GM18868 (cell line): ENCODE results near the gene STUM.
"Not testable (repeated sequence)": the region's sequence is repeated elsewhere in the genome, so short reads cannot be mapped to it uniquely, and the experiment has no call there.

ENCODE experiments used
- ATAC-seq: cut with Tn5 transposase; IDR thresholded peaks from one replicate; pipeline ENCODE4 v1.9.1; 2021; ENCODE audit warnings: mild to moderate bottlenecking, moderate library complexity; ENCODE audit not compliant: unreplicated experiment

Gene STUM, protein sequence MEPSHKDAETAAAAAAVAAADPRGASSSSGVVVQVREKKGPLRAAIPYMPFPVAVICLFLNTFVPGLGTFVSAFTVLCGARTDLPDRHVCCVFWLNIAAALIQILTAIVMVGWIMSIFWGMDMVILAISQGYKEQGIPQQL

DNA sequence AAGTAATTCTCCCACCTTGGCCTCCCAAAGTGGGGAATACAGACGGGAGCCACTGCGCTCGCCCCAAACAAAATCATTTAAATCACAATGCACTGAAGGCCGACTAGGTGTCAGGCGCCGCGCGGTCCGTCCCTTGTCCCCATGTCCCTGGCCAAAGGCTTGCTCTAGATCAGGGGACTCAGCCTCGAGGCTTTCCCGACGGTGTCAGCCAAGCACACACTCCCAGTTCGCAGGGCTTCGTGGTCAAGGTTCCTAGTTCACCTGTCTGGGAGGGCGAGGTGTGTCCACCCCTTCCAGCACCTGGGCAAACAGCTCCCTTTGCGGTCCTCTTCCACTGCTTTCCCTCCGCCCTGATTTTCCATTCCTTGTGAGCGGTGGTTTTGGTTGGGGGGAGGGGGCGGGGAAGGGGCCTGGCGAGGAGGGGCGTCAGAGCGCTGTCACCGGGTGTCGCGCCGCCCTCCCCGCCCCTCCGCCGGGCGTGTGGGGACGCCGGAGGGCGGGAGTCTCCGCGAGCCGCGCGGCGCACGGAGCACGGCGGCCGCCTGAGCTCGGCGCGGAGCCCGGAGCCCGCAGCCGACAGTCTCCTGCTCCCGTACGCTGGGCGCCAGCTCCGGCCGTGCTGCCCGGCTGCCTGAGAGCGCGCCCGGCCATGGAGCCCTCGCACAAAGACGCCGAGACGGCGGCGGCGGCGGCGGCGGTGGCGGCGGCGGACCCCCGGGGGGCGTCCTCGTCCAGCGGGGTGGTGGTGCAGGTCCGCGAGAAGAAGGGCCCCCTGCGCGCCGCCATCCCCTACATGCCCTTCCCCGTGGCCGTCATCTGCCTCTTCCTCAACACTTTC, at the start of gene STUM:
STUM (plus strand) TSS at position 509 of the 838 bp plus-strand sequence; CDS start at position 650, 141 bp downstream.
- ATAC-seq: no peak

DNA sequence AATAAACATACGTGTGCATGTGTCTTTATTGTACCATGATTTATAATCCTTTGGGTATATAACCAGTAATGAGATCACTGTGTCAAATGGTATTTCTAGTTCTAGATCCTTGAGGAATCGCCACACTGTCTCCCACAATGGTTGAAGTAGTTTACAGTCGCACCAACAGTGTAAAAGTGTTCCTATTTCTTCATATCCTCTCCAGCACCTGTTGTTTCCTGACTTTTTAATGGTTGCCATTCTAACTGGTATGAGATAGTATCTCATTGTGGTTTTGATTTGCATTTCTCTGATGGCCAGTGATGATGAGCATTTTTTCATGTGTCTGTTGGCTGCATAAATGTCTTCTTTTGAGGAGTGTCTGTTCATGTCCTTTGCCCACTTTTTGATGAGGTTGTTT, 48.9 kb upstream of the STUM start:
- not testable (repeated sequence) for ATAC-seq

GRCh38 chr1:226506021-226506420, 42.5 kb upstream of the STUM start:
- no peak for ATAC-seq

DNA sequence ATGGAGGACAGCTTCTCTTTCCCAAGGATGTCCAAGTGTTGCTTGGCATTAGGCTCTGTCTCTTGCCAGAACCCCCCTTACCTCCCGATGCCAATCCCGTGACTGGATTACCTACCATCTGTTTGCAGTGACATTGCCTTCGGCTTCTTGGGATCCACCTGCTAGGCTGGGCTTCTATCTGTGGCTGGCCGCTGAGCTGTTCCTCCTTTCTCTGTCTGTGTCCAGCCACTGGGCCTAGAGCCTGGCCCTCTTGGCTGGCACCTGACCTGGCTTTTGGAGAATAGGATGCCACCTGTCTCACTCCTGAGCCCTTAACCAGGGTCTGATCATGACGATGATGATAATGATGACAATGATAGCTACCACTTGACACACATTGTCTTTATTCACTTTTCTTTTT, 41.6 kb upstream of the STUM start:
- ATAC-seq: no peak

DNA sequence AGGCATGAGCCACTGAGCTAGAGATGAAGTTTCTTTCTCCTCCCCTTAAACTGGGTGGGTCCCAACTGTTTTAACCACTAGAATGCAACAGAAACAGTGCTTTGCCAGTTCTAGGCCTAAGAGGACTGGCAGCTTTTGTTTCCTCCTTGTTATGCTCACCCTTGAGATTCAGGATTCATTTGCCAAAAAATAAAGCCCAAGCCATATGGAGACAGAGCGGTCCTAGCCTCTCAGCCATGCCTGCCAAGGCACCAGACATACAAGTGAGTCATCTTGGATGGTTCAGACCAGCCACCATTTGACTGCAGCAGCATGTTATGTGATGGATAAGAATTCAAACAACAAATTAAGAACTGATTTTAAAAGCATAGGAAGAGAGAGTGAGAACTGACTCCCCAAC, 38.1 kb upstream of the STUM start:
- no peak for ATAC-seq

DNA sequence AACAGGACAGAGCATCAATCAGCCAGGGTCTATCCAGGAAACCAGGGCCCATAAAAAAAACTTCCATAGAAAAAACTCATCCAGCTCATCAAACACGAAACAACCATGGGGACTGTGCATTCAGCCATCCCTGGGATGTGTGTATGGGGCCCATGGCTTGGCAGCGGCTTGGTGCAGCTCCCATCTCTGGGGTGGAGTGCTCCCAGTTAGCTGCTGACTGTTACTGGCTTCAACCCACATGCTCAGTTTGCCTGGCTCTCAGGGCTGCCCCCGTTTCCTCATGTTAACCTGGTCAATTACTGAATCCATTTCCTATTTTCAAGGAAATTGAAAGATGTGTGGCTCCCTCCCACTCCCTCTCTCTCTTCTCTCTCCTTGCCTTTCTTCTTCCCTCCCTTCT, 37.3 kb upstream of the STUM start:
- no peak for ATAC-seq

DNA sequence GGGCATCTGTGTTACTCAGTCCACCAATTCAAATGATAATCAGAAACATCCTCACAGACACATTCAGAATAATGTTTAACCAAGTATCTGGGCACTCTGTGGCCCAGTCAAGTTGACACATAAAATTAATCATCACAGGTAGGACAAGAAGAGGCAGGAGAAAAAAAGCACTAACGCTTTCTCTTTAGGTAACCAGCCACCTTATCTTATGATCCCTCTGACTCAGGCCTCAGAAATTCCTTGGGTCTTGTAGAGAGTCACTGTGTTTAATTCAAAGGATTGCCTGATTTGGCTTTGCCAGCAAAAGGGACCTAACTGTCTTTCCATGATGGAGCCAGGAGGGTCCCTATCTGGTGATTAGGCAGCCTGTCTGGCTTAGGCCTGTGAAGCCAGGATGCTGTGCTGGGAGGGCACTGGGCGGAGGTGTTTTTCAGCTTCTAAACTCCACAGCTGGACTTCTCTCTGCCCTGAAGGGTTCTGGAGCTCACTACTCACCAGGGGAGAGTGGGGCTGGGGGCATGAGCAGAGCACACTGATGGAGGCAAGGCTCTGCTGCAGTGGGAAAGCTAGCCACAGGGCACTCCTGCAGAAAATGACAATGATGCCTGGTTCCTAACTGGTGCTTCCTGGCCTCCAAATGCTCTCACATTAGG, 36.4 kb upstream of the STUM start:
- ATAC-seq: no peak

DNA sequence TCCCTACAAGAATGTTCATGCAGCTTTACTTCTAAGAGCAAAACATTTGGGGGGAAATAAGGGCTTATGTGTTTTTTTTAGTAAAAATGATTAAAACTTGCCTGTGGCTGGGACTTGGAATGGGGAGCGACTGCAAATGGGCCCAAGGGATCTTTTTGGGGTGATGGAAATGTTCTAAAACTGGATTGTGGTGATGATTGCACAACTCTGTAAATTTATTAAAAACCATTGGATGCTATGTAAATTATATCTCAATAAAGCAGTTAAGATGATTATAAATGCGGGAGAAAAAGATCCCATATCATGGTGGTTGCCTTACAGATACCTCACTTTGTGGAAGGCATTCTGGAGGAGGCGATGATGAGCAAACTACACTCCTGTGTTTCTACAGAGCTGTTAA, 30.2 kb upstream of the STUM start:
- ATAC-seq: no peak

DNA sequence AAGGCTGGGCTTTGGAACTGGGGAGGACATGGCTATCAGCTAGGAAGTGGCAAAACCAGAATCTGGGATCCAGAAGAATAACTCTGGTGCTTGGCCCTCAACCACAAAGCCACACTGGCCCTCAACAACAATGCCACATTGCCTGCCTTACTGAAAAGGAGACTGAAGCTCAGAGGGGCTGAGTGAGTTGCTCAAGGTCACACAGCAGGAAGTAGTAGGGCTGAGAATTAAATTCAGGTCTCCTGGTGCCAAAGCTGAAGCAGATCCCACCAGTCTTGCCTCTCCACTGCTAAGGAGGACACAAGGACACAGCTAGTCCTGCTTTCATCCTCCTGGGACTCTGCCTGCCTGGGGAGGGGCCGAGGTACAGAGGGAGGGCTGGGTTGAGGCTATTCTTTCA, 29.4 kb upstream of the STUM start:
- ATAC-seq: no peak

DNA sequence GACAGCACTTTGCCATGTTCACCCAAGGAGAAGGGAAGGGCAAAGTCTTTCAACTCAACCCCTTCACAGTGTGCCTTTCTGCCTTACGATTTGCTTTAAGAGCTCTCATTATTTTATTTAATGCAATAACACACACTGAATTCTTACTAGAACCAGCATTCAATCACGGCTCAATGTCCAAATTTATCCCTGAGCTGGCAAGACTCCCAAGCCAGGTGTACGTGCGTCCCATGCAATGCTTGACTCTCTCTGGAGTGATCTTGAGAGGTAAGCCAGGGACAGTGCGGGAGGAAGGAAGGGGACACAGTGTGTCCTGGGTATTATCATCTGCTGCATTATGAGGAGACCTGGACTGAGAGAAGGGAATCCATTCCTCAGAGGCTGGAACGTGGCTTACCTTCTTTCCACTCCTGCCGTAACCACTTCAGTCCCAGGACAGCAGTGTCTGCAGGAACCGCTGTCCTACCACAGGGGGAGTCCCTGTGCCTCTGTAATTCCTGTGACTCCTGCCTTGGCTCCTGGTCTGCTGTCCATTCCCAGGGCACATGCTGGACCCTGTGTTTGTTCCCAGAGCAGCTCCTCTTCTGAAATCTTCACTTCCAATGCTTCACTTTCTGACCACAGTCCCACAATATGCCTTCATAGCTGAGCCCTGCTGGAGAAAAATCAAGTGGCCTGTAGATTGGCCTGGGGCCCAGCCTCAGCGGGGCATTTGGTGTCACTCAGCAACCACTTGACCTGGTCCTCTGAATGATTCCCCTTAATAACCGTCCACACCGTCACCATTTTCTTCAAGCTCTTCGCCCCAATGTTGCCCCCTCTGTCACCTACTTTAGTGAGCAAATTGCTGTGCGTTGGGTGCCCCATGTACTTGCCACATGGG, 28.6 kb upstream of the STUM start:
- ATAC-seq: no peak

DNA sequence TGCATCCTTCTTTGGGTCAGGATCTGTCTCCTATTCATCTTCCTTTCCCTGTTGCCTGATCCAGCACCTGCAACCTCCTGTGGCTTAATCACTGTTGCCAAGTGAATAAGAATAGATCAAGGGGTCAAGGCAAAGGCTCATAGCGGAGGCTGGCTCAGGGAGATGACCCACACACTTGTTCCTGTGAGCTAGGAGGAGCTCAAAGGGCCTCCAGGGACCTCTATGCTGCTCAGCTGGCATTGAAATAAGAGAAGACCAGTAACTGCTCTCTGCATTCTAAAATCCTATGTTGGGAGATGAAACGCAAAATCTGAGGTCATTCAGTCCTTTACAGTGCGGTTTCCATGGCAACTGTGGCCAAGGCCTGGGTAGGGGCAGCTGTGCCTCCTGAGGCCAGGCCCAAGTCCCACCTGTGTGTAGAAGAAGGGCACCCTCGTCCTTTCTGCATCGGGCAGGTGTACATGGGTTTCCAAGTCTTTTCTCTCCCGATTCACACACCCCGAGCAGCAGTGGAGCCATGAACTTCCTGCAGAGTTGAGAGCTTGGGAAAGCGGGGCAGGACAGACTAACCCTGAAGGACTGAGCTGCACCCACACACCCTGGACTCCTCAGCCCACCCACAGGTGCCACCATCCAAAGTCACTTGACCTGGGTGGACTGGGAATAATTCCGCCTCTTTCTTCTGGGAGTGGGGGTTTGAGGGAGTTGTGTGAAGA, 27.8 kb upstream of the STUM start:
- ATAC-seq: no peak

DNA sequence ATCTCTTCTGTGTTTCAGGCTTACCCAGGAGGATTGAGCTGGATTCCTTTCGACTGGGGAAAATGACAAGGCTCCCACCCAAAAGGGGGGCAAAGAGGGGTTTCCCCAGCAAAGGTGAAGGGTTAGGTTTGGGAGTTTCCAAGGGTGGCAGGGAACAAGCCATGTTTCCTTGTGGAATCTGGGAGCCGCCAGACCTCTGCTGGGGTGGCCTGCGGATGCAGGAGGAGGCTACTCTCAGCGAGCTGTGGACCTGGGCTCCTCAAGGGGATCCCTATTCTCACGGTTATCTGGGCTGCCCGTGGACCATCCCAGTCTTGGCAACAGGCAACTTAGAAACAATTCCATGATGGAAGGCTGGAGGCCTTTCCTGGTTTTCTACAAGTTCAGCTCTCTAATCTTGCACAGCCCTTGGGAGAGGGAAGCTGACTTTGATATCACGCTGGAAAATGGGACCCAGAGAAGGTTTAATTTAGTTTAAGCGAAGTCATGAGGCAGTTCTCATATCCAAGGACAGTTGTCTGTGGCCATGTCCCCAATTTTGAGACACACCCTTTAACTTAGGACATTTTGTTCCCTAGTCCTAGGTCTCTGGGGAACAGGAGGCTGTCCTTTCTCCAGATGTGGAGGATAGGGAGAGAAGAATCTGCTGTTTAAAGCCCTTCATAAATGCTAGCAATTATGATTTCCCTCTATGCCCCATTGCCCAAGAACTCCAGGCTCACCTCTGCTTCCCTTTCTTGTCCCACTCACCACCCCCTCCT, 24.7 kb upstream of the STUM start:
- ATAC-seq: no peak

DNA sequence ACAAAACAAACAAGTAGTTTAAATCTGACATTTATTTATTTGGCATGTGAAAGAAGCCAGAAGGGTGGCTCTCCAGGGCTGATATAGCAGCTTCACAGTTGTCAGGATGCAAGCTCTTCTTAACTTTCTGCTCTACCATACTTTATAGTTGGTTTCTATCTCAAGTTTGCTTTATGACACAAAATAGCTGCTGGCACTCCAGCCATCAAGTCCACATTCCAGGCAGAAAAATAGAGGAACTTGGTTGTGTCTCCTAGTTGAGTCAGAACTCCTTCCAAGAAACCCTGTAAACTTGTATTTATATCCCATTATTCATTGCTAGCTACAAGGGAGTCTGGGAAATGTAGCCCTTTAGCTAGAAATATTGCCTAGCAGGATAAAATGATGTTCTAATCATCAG, 24.0 kb upstream of the STUM start:
- ATAC-seq: no peak

DNA sequence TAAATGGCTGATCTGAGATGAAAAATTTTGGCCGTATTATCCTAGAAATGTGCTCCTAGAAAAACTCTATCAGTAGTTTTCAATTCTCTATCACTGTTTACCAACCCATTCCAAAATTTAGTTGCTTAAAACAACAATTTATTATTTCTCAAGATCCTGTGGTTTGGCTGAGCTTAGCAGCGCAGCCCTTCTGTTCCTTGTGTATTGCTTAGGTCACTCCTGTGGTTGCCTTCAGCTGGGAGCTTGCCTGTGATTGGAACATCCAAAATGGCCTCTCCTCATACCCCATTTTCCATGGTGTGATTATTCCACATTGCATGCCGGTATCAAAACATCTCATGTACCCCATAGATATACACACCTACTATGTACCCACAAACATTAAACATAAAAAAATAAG, 22.8 kb upstream of the STUM start:
- no peak for ATAC-seq

DNA sequence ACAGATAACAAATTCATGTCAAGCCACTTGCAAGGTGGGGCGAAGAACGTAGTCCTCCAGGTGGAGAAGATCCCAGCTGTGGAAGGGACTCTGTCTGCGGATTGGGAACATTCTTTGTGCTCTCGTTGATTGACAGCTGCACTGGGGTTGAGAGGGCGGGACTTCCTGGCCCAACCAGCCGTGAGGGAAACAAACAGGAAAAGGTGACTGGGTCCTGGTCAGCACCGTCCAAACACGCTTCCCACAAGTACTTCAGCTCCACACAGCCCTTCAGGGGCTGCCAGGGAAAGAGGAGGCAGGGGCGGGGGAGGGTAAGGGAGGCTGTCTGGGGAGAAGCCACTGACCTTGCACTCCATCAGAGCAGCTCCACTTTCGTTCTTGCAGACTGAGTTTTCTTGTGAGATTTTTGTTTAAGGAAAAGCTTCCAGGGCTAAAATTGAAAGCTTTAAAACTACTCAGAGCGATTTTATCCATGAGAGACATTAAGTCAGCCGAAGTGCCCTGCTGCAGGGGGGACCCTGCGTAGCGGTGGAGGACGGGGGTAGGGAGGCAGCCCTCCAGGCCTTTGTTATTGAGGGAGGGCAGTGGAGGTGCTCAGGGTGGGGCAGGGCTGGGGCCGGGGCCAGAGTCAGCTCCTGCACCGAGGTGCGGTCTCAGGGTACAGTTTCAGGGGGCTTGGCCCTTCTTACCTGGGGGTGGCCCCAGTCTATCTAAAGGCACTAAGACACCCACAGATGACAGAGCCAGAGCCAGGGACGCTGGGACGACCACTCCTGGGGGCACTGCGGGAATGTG, 21.6 kb upstream of the STUM start:
- ATAC-seq: no peak

GRCh38 chr1:226529891-226530290, 18.7 kb upstream of the STUM start:
- ATAC-seq: no peak

- no peak for ATAC-seq
These were observed 18.0 kb upstream of the STUM start for GRCh38 chr1:226530591-226530990.

- no peak for ATAC-seq
These were observed 17.0 kb upstream of the STUM start for GRCh38 chr1:226531360-226532093.
